Fibroblast of villous mesenchyme (primary cell): ENCODE data around the gene PPP1R14B. TPM values are rescaled to one million over a fixed set of nuclear protein-coding genes. Genes with fewer than 3 reads are reported as not detected.
A peak's percentile ranks its signal among the peaks of the same experiment; 100 is the strongest.
"Not testable (repeated sequence)": the region's sequence is repeated elsewhere in the genome, so short reads cannot be mapped to it uniquely, and the experiment has no call there.

Experiments
- DNase-seq: peaks from one replicate; pipeline ENCODE4 v3.0.0-alpha.2; 2010; ENCODE audit warnings: low read depth
- H3K4me3 ChIP-seq: 2 replicates; pipeline ENCODE4 v1.5.1; 2011; ENCODE audit warnings: low read depth, mild to moderate bottlenecking, low read length
- CTCF ChIP-seq: IDR thresholded peaks from 2 replicates; pipeline ENCODE4 v1.5.1; 2012; ENCODE audit warnings: low read depth, mild to moderate bottlenecking, low read length; ENCODE audit not compliant: insufficient read depth
- total RNA-seq: library from RNA; depleted of rRNA; stranded (reverse); fragments of >200 nt; gene quantifications from 2 replicates; pipeline ENCODE4 v1.2.3, GENCODE V29; 2012

PPP1R14B gene
- total RNA-seq, 1 donor, result 155 TPM

- no peak for DNase-seq
- H3K4me3 ChIP-seq, result no peak overlapping the region
- TF ChIP-seq CTCF, result no peak
These were observed 1.8 kb upstream of the PPP1R14B start for GRCh38 chr11:64248578-64248977.

GRCh38 chr11:64247729-64248531, 1.2 kb upstream of the PPP1R14B start:
- H3K4me3 ChIP-seq, result peak overlapping the region; percentile 73
- no peak for TF ChIP-seq CTCF
- no peak for DNase-seq

GRCh38 chr11:64246621-64246870, 197 bp downstream of the PPP1R14B start:
- not testable (repeated sequence) for DNase-seq
- peak overlapping the region; percentile 82 for H3K4me3 ChIP-seq

- peak overlapping the region; percentile 82 for H3K4me3 ChIP-seq
- TF ChIP-seq CTCF, result no peak
- peak; percentile 71 for DNase-seq
These were observed 734 bp downstream of the PPP1R14B start for GRCh38 chr11:64245797-64246620.

- H3K4me3 ChIP-seq, result peak overlapping the region; percentile 82
- TF ChIP-seq CTCF, result no peak
- no peak for DNase-seq
These were observed 1.3 kb downstream of the PPP1R14B start for GRCh38 chr11:64245401-64245796.

GRCh38 chr11:64244966-64245365, 1.8 kb downstream of the PPP1R14B start:
- no peak for DNase-seq
- TF ChIP-seq CTCF, result no peak
- peak overlapping the region; percentile 82 for H3K4me3 ChIP-seq

- no peak for DNase-seq
- H3K4me3 ChIP-seq, result no peak overlapping the region
- no peak for TF ChIP-seq CTCF
These were observed 2.6 kb downstream of the PPP1R14B start for GRCh38 chr11:64244107-64244506.
